DND-41 (cell line): Measurements from ENCODE around the gene DNM3.

Experiments used
- CTCF ChIP-seq: IDR thresholded peaks from 2 replicates; pipeline ENCODE4 v1.5.1; 2012; ENCODE audit warnings: borderline replicate concordance, low read length, moderate library complexity, mild to moderate bottlenecking; ENCODE audit not compliant: poor library complexity, severe bottlenecking; ENCODE audit errors: extremely low read depth
- EZH2 ChIP-seq: IDR thresholded peaks from 3 replicates; pipeline ENCODE4 v1.6.1; 2012; ENCODE audit warnings: borderline replicate concordance, low read depth, mild to moderate bottlenecking, moderate library complexity, low read length, inconsistent platforms; ENCODE audit not compliant: severe bottlenecking

DNA sequence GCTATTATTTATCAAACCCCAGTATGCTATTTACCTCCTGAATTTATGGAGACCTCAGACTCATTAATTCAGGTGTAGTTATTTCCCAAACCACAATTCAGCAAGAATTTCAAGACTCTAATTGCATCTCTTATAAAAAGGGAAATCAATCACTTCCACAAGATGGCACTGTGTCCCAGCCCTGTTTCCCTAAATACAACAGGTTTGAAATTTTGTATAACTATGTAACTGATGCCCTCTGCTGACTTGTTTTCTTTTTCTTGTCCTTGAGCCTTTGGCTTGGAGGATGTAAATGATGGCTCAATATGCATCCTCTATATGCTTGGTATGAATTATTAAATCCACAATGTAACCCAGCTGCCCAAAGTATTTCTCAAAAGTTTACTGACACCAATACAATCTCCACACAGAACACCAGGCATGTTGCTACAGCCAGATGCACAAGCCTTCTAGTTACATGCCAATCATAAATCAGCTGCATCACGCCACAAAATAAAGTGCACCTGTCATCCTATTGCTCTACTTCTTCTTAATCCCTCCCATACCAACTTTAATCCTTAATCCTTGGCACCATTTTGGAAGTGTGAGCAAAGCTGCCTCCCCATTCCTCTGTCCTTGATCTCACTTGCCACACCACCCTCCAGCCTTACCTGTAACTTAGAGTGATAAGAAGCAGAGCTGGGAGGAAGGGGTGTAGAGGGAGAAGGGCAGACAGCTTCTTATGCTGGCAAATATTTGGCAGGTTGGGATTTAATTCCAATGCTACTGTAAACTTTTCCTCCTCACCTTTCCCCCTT, 588.2 kb downstream of the DNM3 start:
- TF ChIP-seq EZH2 (no peak), CTCF (peak; percentile 77)
